ENCODE data around the gene ZMIZ2.

DNA sequence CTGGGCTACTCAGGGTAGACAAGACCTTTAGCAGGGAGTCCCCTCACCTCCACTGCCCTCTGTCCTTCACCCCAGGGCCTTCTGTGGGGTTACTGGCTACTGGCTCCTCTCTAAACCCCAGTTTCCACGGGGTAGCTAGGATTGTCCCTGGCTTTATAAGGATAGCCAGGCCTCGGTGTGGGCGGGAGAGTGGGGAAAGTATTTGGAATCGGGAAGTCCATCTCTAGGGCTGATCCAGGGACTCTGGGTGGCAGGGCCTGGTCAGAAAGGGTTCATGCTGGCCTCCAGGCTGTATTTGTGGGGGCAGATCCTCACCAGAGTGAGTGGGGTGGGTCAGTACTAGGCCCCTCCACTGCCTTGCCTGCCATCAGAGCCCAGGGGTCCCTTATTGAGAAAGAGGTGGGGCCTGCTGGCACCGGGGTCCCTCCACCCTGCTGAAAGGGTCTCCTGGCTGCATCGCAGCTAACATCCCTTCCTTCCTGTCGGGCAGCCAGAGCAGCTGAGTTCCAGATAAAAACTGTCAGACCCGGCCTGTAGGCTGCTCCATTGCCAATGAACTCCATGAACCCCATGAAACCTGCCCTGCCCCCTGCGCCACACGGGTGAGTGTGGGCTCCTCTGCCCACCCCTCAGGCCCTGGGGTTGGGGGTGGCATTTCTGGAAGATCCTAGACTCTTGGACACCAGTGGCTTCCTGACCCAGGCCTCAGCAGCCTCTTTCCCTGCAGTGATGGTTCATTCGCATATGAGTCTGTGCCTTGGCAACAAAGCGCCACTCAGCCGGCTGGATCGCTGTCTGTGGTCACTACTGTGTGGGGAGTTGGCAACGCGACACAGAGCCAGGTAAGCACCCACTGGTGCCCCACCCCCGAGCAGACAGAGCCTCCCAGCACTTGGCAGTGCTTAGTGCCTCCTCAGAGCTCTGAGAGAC is 7.3 kb downstream of the ZMIZ2 start:
- TF ChIP-seq CTCF (IDR thresholded peaks at IDR 0.05; ENCODE audit: control extremely low read depth in 1 of 3, insufficient read depth in 1 of 3, low read depth in 1 of 3, low read length in 3 of 3), result no peak
- TF ChIP-seq CHD2 (IDR thresholded peaks at IDR 0.05; ENCODE audit: low read length), result no peak
- no peak for TF ChIP-seq MAFK (IDR thresholded peaks at IDR 0.05; ENCODE audit: low read depth, low read length)
- TF ChIP-seq EZH2 (IDR thresholded peaks at IDR 0.05; ENCODE audit: low read depth, low read length, severe bottlenecking), result no peak
- no peak for TF ChIP-seq PHF8 (conservative IDR thresholded peaks at IDR 0.05; ENCODE audit: low read depth, low read length)
- TF ChIP-seq SP1 (IDR thresholded peaks at IDR 0.05; ENCODE audit: low read depth, low read length), result no peak
- TF ChIP-seq RFX5 (IDR thresholded peaks at IDR 0.05; ENCODE audit: borderline replicate concordance, low read depth, low read length), result no peak
- no peak for TF ChIP-seq POLR2A (IDR thresholded peaks at IDR 0.05; ENCODE audit: control extremely low read depth in 1 of 2, low read depth in 2 of 2, low read length in 2 of 2)
- no peak for TF ChIP-seq ZNF274 (IDR thresholded peaks at IDR 0.05; ENCODE audit: borderline replicate concordance, extremely low read depth, low read length)

Measured in H1 (cell line).